ENCODE data around the gene ZDHHC22.

The ZDHHC22 gene

DNA sequence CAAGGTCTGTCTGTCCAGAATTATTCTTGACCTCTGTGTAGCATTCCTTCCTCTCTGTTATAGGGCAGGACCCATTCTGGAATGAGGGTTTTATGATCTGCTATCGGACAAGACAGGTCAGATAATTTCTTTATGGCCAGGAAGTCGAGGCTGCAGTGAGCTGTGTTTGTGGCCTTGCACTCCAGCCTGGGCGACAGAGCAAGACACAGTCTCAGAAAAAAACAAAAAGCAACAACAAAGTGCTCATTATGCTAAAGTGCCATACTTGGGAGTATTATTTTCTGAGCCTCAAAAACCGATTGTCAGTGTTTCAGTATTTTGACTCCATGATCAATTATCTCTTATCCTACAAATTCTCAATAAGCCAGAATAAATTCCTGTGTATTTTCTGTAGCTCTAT lies 39.4 kb downstream of the ZDHHC22 start:
- no peak for DNase-seq

DNA sequence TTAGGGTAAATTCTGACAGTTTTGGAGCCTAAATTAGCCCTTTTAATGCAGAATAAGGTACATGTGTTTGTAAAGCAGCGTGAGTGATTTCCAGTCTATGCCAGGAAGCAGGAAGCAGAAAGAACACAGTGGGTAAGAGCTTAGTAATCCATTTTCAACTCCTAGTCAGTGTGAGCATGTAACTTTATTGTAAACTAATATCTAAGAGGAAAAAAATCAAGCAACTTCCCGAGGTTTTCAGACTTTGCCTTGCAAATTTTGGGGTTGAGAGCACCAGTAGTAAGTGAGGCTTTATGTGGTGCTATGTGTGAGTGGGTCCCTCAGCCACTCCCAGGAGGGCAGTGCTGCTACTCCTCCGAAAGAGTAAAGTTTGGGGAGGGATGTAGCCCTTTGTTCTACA lies 40.6 kb downstream of the ZDHHC22 start:
- no peak for DNase-seq

- no peak for DNase-seq
These were observed 42.0 kb downstream of the ZDHHC22 start for GRCh38 chr14:77099425-77100167.

GRCh38 chr14:77098529-77099353 lies 42.9 kb downstream of the ZDHHC22 start:
- DNase-seq: no peak

DNA sequence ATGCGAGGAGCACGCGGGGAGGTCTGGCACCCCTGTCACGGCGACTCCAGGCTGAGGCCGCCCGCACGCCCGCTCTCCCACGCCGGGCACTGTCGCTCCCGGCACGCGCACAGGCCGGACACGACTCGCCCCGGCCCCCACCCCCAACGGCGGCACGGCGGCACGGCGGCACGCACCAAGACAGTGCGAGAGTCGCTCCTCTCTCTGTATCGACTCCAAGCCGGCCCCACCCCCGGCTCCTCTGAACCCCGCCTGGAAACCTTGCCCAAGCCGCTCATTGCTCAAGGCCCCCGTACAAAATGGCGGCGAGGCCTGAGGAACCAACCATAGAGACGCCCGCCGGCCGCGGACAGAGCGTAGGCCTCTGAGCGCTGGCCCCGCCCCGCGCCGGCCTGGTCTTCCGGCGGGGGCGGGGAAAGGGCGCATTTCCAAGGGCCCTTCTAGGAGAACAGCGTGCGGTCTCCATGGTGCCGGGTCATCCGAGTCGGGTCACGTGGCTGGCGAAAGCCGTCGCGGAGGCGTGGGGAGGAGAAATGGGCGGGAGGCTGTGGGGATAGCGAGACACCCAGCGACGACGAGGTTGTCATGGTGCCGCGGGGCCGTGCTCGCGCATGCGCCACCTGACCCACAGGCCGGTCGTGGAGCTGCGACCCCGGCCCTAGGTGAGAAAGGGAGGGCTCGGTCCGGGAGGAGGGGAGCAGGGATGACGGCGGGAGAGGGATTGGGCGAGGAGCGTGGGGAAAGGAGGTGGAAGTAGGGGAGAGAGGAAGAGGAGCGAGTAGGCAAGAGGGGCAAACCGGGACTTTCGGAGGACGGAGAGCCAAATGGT lies 43.7 kb downstream of the ZDHHC22 start, which contains the start of gene CIPC:
Gene CIPC, plus strand, starts transcription at position 559 of the 829 bp plus-strand sequence. CDS start 7,451 bp downstream, outside the sequence.
- DNase-seq: peak; percentile 99

DNA sequence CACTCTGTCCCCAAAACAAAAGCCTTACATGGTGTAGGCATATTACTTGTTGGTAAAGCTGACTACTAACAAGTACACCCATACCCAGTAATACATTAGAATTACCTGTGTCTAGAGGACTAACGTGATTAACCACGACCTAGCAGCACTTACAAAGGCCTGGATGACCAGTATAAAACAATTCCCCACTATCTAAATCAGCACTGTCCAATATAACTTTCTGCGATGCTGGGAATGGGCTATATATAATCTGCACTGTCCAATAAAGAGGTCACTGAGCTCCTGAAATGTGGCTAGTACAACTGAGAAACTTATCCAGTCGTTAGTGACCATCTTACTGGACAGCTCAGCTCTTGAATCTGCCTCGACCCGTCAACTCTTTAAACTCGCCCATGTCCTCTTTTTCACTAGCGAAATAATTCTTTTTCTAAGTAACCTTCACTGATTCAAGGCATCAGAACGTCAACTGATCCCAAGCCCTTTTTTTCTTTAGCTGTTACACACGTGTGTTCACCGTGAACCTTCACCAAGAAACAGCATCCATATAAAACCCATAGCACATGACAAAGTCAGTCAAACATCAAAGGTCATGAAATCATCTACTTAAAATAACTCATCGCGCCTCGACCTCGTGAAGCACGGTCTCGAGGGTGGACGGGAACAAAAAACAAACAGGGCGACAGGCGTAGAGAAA lies 44.4 kb downstream of the ZDHHC22 start:
- no peak for DNase-seq

- peak; percentile 77 for DNase-seq
These were observed 46.8 kb downstream of the ZDHHC22 start for GRCh38 chr14:77094672-77095284.

- DNase-seq: no peak
These were observed 48.9 kb downstream of the ZDHHC22 start for GRCh38 chr14:77092676-77093075.

- DNase-seq: no peak
These were observed 50.1 kb downstream of the ZDHHC22 start for GRCh38 chr14:77091518-77091917.

- DNase-seq: no peak
These were observed 52.9 kb downstream of the ZDHHC22 start for GRCh38 chr14:77088645-77089044.

- no peak for DNase-seq
These were observed 53.4 kb downstream of the ZDHHC22 start for GRCh38 chr14:77088219-77088618.

- no peak for DNase-seq
These were observed 54.0 kb downstream of the ZDHHC22 start for GRCh38 chr14:77087631-77088030.

DNA sequence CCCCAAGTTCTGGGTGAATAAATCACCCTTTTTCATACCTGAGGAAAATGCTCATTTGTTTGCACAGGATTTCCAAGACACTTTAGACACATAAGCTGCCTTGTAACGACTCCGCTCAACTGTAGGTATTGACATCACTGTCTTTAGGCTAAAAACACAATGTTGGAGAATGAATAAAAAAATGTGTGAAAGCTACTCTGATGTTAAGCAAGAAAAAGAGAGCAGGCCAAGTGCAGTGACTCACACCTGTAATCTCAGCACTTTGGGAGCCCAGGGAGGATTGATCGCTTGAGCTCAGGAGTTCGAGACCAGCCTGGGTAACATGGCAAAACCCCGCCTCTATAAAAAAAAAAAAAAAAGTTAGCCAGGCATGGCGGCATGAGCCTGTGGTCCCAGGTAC lies 54.6 kb downstream of the ZDHHC22 start:
- no peak for DNase-seq

DNA sequence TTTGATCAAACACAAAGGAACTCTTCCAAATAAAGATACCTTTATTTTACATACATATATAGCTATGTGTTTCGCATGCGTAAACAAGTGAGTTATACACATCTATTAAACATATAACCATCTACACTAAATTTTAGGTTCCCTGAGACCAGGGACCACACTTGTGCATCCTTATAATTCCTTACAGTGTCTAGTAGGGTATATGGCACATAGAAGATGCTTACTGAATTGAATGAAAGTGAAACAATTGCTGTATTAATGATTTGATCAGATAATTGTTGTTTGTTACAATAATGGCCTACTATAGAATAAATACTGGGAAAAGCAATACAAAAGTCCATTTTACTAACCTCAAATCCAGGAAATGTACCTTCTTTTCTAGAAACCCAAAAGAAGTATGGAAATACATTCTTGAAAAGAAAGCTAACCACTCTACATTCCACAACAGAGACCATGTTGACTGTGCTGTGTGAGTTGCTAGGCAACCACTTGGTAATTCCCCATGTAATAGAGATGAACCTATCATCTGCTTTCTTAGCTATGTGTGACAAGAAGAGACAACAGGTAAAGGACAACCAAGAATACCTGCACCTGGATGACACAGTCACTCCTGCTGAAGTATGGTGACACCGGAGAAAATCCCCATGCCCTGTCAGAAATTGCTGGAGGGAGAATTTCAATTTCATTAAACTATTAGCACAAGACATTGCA lies 55.4 kb downstream of the ZDHHC22 start:
- no peak for DNase-seq

GRCh38 chr14:77085538-77085937 lies 56.1 kb downstream of the ZDHHC22 start:
- DNase-seq: no peak

- no peak for DNase-seq
These were observed 56.6 kb downstream of the ZDHHC22 start for GRCh38 chr14:77084985-77085384.

- no peak for DNase-seq
These were observed 58.5 kb downstream of the ZDHHC22 start for GRCh38 chr14:77083082-77083481.

GRCh38 chr14:77082356-77082755 lies 59.2 kb downstream of the ZDHHC22 start:
- DNase-seq: no peak
